GM13977 (cell line): ENCODE measurements around the gene SNX11.
A peak's percentile ranks its signal among the peaks of the same experiment; 100 is the strongest.

Experiments used
- DNase-seq: peaks from one replicate; pipeline ENCODE4 v3.0.0; 2012; ENCODE audit warnings: low spot score
- in situ Hi-C: fragments of 300-500 bp; cut with MboI; formaldehyde crosslinking; loops from one replicate; pipeline ENCODE4 v1.12.0; 2022; ENCODE audit warnings: low sequenced_read_pairs, low pct_unique_long_range_greater_than_20kb, mixed read lengths, inconsistent platforms; ENCODE audit not compliant: unreplicated experiment
- TF ChIP-seq, protein P1 (sequence below): IDR thresholded peaks from 2 replicates; pipeline ENCODE4 v1.5.1; 2012; ENCODE audit warnings: mild to moderate bottlenecking, control low read depth; ENCODE audit not compliant: insufficient read depth; ENCODE audit errors: extremely low read depth, missing control alignments

The SNX11 gene, protein sequence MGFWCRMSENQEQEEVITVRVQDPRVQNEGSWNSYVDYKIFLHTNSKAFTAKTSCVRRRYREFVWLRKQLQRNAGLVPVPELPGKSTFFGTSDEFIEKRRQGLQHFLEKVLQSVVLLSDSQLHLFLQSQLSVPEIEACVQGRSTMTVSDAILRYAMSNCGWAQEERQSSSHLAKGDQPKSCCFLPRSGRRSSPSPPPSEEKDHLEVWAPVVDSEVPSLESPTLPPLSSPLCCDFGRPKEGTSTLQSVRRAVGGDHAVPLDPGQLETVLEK

DNA sequence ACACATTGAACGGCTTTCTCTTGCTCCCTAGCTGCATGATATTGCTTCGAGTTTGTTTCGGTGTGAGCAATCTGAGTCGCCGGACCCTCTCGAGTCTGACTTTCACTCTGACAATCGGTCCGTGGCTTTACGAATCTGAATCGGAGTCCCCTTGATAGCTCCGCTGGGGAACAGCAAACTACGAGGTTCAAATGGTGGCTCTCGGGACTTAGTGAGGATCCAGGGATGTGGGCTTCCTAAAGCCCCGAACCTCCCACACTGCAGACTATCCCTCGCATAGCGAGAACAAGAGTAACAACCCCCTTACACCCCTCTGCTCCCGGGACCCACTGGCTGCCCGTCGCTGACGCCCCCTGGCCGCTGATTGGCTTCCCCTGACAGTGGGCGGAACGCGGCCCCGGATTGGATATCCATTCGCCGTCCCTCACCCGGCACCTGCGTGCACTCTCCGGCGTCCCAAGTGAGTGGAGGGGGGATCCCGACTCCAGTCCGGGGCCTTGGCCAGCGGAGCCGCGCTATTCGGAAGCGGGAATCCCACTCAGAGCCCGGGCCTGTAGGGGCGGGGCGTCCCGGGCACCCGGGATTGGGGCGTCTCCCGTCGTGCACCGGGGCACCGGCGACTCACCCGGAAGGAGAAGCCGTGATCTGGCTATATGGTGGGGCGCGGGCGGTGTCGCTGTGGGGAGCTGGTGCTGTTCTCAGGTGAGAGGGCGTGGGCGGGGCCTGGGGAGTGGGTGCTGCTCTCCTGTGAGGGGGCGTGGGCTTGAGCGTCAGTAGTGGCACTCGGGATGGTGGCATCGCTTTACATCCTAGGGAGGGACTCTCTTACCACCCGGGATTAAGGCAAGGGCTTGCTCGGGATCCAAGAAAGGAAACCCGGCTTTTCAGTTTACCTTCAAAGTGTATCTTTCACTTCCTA, at the start of gene SNX11:
Gene SNX11, plus strand, starts transcription at position 630 of the 919 bp plus-strand sequence. CDS start 4,278 bp downstream, outside the sequence.
- TF ChIP-seq, protein P1, sequence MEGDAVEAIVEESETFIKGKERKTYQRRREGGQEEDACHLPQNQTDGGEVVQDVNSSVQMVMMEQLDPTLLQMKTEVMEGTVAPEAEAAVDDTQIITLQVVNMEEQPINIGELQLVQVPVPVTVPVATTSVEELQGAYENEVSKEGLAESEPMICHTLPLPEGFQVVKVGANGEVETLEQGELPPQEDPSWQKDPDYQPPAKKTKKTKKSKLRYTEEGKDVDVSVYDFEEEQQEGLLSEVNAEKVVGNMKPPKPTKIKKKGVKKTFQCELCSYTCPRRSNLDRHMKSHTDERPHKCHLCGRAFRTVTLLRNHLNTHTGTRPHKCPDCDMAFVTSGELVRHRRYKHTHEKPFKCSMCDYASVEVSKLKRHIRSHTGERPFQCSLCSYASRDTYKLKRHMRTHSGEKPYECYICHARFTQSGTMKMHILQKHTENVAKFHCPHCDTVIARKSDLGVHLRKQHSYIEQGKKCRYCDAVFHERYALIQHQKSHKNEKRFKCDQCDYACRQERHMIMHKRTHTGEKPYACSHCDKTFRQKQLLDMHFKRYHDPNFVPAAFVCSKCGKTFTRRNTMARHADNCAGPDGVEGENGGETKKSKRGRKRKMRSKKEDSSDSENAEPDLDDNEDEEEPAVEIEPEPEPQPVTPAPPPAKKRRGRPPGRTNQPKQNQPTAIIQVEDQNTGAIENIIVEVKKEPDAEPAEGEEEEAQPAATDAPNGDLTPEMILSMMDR: no peak
- in situ Hi-C loops: no loop called here
- peak; percentile 83 for DNase-seq

DNA sequence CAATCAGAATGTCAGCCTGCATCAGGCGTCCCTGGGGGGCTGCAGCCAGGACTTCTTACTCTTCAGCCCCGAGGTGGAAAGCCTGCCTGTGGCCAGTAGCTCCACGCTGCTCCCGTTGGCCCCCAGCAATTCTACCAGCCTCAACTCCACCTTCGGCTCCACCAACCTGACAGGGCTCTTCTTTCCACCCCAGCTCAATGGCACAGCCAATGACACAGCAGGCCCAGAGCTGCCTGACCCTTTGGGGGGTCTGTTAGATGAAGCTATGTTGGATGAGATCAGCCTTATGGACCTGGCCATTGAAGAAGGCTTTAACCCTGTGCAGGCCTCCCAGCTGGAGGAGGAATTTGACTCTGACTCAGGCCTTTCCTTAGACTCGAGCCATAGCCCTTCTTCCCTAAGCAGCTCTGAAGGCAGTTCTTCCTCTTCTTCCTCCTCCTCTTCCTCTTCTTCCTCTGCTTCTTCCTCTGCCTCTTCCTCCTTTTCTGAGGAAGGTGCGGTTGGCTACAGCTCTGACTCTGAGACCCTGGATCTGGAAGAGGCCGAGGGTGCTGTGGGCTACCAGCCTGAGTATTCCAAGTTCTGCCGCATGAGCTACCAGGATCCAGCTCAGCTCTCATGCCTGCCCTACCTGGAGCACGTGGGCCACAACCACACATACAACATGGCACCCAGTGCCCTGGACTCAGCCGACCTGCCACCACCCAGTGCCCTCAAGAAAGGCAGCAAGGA, 49.0 kb upstream of the SNX11 start:
- no peak for DNase-seq
- TF ChIP-seq, protein P1: no peak
- in situ Hi-C loops: no loop called here

DNA sequence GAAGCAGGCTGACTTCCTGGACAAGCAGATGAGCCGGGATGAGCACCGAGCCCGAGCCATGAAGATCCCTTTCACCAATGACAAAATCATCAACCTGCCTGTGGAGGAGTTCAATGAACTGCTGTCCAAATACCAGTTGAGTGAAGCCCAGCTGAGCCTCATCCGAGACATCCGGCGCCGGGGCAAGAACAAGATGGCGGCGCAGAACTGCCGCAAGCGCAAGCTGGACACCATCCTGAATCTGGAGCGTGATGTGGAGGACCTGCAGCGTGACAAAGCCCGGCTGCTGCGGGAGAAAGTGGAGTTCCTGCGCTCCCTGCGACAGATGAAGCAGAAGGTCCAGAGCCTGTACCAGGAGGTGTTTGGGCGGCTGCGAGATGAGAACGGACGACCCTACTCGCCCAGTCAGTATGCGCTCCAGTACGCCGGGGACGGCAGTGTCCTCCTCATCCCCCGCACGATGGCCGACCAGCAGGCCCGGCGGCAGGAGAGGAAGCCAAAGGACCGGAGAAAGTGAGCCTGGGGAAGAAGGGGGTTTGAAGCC, 48.4 kb upstream of the SNX11 start:
- in situ Hi-C loops: no loop called here
- DNase-seq: no peak
- TF ChIP-seq, protein P1: no peak

DNA sequence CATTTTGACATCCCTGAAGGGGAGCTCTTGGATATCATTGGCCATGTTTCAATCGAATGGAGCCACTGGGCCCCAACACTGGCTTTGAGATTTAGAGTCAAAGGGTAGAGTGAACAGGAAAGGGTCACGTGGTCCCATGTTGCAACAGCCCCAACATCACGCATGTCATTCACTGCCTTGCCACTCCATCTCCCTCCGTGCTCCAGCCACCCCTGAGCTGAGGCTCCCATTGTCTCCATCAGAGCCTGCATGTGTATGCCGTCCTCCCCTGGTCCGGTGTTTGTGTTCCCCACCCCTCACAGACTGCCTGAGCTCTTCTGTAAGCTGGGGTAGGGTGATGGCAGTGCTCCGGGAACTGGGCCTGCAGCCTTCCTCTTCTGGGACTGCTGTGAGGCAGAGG, 47.3 kb upstream of the SNX11 start:
- in situ Hi-C loops: no loop called here
- TF ChIP-seq, protein P1: no peak
- DNase-seq: no peak

DNA sequence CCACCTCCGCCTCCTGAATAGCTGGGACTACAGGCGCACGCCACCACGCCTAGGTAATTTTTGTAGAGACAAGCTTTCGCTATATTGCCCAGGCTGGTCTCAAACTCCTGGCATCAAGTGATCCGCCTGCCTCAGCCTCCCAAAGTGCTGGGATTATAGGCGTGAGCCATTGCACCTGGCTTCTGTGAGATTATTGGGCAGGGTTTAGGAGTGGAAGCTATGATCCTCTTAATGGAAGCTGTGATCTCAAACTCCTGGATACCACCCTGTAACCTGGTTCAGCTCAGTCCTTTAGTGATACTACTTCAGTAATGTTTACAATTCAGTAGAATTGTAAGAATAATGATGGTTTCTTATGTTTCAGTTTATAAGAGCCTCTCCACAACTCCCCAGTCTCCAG, 45.3 kb upstream of the SNX11 start:
- TF ChIP-seq, protein P1: no peak
- DNase-seq: no peak
- in situ Hi-C loops: no loop called here

DNA sequence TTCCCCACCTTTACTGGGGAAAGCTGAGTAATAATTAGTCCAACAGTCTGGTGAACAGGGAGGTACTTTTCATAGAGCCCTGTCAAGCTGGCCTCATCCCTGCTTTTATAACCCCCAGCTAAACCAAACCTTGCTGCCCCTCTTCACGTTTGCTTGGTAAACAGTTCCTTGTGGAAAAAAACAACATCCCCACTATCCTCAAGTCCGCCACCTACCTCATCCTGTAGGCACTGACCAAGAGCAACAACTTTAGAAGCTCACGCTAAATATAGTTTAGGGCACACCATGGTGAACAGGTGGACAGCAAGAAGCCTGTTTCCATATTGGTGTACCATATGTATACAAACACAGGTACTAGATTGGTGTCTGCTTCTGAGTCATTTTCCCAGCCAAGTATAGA, 42.9 kb upstream of the SNX11 start:
- no peak for DNase-seq
- in situ Hi-C loops: loop anchor here (5.0 kb wide), 1 partner anchor 37 kb away; no protein-coding TSS in a partner anchor
- TF ChIP-seq, protein P1: no peak
